Testis (tissue), 2 donors: ENCODE data around the gene NXPH2.

ENCODE experiments used
- POLR2A ChIP-seq: fragments of 450-650 bp; IDR thresholded peaks from one replicate; pipeline ENCODE4 v1.6.1; 2017; ENCODE audit warnings: antibody characterized with exemption, mild to moderate bottlenecking, moderate library complexity
- TF ChIP-seq, protein P1 (sequence below), 3 experiments: fragments of 450-650 bp in 2 of 3; fragments of 200-600 bp in 1 of 3; sonication (generic) in 1 of 3; IDR thresholded peaks; one replicate each; pipeline ENCODE4 v1.5.1; 2016 to 2019; ENCODE audit warnings: antibody characterized with exemption in 3 of 3, mild to moderate bottlenecking in 2 of 3, moderate library complexity in 1 of 3

DNA sequence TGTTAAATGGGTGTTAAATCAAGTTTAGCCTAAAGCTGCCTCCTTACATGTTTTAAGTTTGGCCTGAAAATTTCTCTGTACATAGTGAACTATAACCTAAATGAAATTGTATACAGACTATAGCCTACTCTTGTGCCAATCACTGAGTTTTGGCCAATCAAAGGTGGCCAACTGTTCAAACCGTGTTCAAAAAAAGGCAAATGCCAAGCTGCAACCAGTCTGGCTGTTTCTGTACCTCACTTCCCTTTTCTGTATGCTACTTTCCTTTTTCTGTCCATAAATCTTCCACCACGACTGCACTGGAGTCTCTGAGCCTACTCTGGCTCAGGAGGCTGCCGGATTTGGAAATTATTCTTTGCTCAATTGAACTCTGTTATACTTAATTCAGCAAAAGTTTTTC, 157.6 kb downstream of the NXPH2 start:
- no peak for TF ChIP-seq POLR2A
- TF ChIP-seq, protein P1, sequence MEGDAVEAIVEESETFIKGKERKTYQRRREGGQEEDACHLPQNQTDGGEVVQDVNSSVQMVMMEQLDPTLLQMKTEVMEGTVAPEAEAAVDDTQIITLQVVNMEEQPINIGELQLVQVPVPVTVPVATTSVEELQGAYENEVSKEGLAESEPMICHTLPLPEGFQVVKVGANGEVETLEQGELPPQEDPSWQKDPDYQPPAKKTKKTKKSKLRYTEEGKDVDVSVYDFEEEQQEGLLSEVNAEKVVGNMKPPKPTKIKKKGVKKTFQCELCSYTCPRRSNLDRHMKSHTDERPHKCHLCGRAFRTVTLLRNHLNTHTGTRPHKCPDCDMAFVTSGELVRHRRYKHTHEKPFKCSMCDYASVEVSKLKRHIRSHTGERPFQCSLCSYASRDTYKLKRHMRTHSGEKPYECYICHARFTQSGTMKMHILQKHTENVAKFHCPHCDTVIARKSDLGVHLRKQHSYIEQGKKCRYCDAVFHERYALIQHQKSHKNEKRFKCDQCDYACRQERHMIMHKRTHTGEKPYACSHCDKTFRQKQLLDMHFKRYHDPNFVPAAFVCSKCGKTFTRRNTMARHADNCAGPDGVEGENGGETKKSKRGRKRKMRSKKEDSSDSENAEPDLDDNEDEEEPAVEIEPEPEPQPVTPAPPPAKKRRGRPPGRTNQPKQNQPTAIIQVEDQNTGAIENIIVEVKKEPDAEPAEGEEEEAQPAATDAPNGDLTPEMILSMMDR (IDR thresholded peaks at IDR 0.05), result no peak
